VCaP (cell line): ENCODE data around the gene EFNB1.

Source experiments
- H3K27ac ChIP-seq: fragments of 450-650 bp; 2 replicates; pipeline ENCODE4 v1.5.1; 2017
- CTCF ChIP-seq: fragments of 450-650 bp; conservative IDR thresholded peaks from 2 replicates; pipeline ENCODE4 v1.5.1; 2017; ENCODE audit warnings: mild to moderate bottlenecking, moderate library complexity

The EFNB1 gene

GRCh38 chrX:68847172-68847571 lies 18.4 kb downstream of the EFNB1 start:
- no peak overlapping the region for H3K27ac ChIP-seq
- TF ChIP-seq CTCF, result no peak

GRCh38 chrX:68848189-68848940 lies 19.5 kb downstream of the EFNB1 start:
- H3K27ac ChIP-seq, result no peak overlapping the region
- no peak for TF ChIP-seq CTCF

GRCh38 chrX:68851082-68851481 lies 22.3 kb downstream of the EFNB1 start:
- TF ChIP-seq CTCF, result no peak
- no peak overlapping the region for H3K27ac ChIP-seq

GRCh38 chrX:68852046-68852445 lies 23.2 kb downstream of the EFNB1 start:
- no peak overlapping the region for H3K27ac ChIP-seq
- TF ChIP-seq CTCF, result no peak

- TF ChIP-seq CTCF, result no peak
- H3K27ac ChIP-seq, result no peak overlapping the region
These were observed 24.9 kb downstream of the EFNB1 start for GRCh38 chrX:68853665-68854251.

GRCh38 chrX:68865300-68865699 lies 36.5 kb downstream of the EFNB1 start:
- no peak overlapping the region for H3K27ac ChIP-seq
- no peak for TF ChIP-seq CTCF

- no peak overlapping the region for H3K27ac ChIP-seq
- TF ChIP-seq CTCF, result no peak
These were observed 37.1 kb downstream of the EFNB1 start for GRCh38 chrX:68865926-68866325.
